ENCODE results near the gene USP48. TPM values are rescaled to one million over a fixed set of nuclear protein-coding genes. Genes with fewer than 3 reads are reported as not detected.

USP48 gene
- total and polyA plus RNA-seq, 2 donors (not counting 1 experiment from before 2014, with no cell fraction given), result 34.1 to 45.6 TPM

DNA sequence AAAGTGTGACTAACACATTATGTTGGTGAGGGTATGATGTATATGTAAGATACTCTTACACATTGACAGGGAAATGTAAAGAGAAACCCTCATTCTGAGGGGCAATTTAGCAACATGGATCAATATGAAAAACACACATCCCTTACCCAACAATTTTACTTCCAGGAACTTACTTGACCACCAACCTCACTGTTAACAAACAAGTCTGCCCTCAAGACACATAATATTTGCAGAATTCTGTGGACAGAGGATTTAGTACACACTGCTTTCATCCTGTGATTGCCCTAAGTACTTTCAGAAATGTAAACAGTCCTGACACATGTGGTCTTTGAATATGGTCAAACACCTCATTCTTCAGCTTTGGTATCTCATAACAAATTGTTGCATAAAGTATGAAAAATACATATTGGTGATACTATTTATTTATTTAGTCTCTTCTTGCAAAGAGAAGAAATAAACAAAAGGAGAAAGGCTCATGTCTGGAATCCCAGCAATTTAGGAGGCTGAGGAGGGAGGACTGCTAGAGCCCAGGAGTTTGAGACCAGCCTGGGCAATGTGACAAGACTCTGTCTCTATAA, 6.9 kb downstream of the USP48 start:
- Histone ChIP-seq H3K27ac (ENCODE audit: insufficient read depth, low read length) (no peak overlapping the region), H3K9ac (ENCODE audit: insufficient read depth, low read length) (no peak overlapping the region), H4K20me1 (ENCODE audit: control insufficient read depth, extremely low read depth, insufficient read depth, low read length) (no peaks in the 10 kb centered on the region), H3K9me3 (ENCODE audit: control insufficient read depth, insufficient read depth, low read depth, low read length) (no peaks in the 10 kb centered on the region), H2AFZ (ENCODE audit: low read length) (no peak overlapping the region), H3K79me2 (ENCODE audit: control insufficient read depth, insufficient read depth, low read length) (peaks cover 75% of the 10 kb centered on the region), H3K27me3 (ENCODE audit: control insufficient read depth, insufficient read depth, low read length) (no peaks in the 10 kb centered on the region), H3K4me3 (replicated peaks in 1 of 4; ENCODE audit: control extremely low read depth in 1 of 4, insufficient read depth in 1 of 4, low read depth in 3 of 4, low read length in 4 of 4) (no peak overlapping the region), H3K36me3 (ENCODE audit: control insufficient read depth, insufficient read depth, low read length) (no peaks in the 10 kb centered on the region), H3K4me1 (ENCODE audit: control insufficient read depth, extremely low read depth, insufficient read depth, low read length) (no peaks in the 10 kb centered on the region), H3K4me2 (ENCODE audit: extremely low read depth, insufficient read depth, low read length) (no peak overlapping the region)
- TF ChIP-seq, protein P1, sequence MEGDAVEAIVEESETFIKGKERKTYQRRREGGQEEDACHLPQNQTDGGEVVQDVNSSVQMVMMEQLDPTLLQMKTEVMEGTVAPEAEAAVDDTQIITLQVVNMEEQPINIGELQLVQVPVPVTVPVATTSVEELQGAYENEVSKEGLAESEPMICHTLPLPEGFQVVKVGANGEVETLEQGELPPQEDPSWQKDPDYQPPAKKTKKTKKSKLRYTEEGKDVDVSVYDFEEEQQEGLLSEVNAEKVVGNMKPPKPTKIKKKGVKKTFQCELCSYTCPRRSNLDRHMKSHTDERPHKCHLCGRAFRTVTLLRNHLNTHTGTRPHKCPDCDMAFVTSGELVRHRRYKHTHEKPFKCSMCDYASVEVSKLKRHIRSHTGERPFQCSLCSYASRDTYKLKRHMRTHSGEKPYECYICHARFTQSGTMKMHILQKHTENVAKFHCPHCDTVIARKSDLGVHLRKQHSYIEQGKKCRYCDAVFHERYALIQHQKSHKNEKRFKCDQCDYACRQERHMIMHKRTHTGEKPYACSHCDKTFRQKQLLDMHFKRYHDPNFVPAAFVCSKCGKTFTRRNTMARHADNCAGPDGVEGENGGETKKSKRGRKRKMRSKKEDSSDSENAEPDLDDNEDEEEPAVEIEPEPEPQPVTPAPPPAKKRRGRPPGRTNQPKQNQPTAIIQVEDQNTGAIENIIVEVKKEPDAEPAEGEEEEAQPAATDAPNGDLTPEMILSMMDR (conservative IDR thresholded peaks at IDR 0.05 in 1 of 2, IDR thresholded peaks at IDR 0.05 in 1 of 2; ENCODE audit: low read depth in 1 of 2, low read length in 2 of 2), result no peak
- TF ChIP-seq EZH2 (IDR thresholded peaks at IDR 0.05; ENCODE audit: low read length, missing control alignments), result no peak
- DNase-seq (ENCODE audit: low read depth in 2 of 2), result peak; percentile 30 to 82

- peaks cover 78% of the 10 kb centered on the region for H3K79me2 ChIP-seq (ENCODE audit: control insufficient read depth, insufficient read depth, low read length)
- H3K27me3 ChIP-seq (ENCODE audit: control insufficient read depth, insufficient read depth, low read length), result no peaks in the 10 kb centered on the region
- H3K4me2 ChIP-seq (ENCODE audit: extremely low read depth, insufficient read depth, low read length), result no peak overlapping the region
- no peak for DNase-seq (ENCODE audit: low read depth in 2 of 2)
- H3K27ac ChIP-seq (ENCODE audit: insufficient read depth, low read length), result no peak overlapping the region
- no peaks in the 10 kb centered on the region for H3K4me1 ChIP-seq (ENCODE audit: control insufficient read depth, extremely low read depth, insufficient read depth, low read length)
- no peaks in the 10 kb centered on the region for H4K20me1 ChIP-seq (ENCODE audit: control insufficient read depth, extremely low read depth, insufficient read depth, low read length)
- no peaks in the 10 kb centered on the region for H3K36me3 ChIP-seq (ENCODE audit: control insufficient read depth, insufficient read depth, low read length)
- H2AFZ ChIP-seq (ENCODE audit: low read length), result no peak overlapping the region
- H3K4me3 ChIP-seq (replicated peaks in 1 of 4; ENCODE audit: control extremely low read depth in 1 of 4, insufficient read depth in 1 of 4, low read depth in 3 of 4, low read length in 4 of 4), result no peak overlapping the region
- H3K9me3 ChIP-seq (ENCODE audit: control insufficient read depth, insufficient read depth, low read depth, low read length), result no peaks in the 10 kb centered on the region
- H3K9ac ChIP-seq (ENCODE audit: insufficient read depth, low read length), result no peak overlapping the region
- TF ChIP-seq EZH2 (IDR thresholded peaks at IDR 0.05; ENCODE audit: low read length, missing control alignments), result no peak
- TF ChIP-seq, protein P1 (conservative IDR thresholded peaks at IDR 0.05 in 1 of 2, IDR thresholded peaks at IDR 0.05 in 1 of 2; ENCODE audit: low read depth in 1 of 2, low read length in 2 of 2), result no peak
Observed at GRCh38 chr1:21775550-21775914, 7.4 kb downstream of the USP48 start.

DNA sequence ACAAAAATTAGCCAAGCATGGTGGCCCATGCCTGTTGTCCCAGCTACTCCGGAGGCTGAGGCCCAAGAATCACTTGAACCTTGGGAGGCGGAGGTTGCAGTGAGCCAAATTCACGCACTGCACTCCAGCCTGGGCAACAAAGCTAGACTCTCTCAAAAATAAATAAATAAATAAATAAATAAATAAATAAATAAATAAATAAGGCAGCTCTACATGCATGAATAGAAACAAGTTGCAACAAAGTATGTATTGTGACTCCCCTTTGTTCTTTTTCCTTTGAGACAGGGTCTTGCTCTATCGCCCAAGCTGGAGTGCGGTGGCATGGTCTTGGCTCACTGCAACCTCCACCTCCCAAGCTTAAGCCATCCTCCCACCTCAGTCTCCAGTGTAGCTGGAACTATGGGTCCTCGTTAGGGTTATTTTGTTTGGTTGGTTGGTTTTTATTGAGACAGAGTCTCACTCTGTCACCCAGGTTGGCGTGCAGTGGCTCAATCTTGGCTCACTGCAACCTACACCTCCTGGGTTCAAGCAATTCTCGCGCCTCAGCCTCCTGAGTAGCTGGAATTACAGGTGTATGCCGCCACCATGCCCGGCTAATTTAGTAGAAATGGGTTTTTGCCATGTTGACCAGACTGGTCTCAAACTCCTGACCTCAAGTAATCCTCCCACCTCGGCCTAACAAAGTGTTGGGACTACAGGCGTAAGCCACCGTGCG, 8.0 kb downstream of the USP48 start:
- H4K20me1 ChIP-seq (ENCODE audit: control insufficient read depth, extremely low read depth, insufficient read depth, low read length), result no peaks in the 10 kb centered on the region
- H3K9ac ChIP-seq (ENCODE audit: insufficient read depth, low read length), result no peak overlapping the region
- no peak for TF ChIP-seq EZH2 (IDR thresholded peaks at IDR 0.05; ENCODE audit: low read length, missing control alignments)
- TF ChIP-seq, protein P1 (conservative IDR thresholded peaks at IDR 0.05 in 1 of 2, IDR thresholded peaks at IDR 0.05 in 1 of 2; ENCODE audit: low read depth in 1 of 2, low read length in 2 of 2), result no peak
- no peaks in the 10 kb centered on the region for H3K36me3 ChIP-seq (ENCODE audit: control insufficient read depth, insufficient read depth, low read length)
- H3K79me2 ChIP-seq (ENCODE audit: control insufficient read depth, insufficient read depth, low read length), result peaks cover 74% of the 10 kb centered on the region
- no peaks in the 10 kb centered on the region for H3K9me3 ChIP-seq (ENCODE audit: control insufficient read depth, insufficient read depth, low read depth, low read length)
- no peak overlapping the region for H3K4me2 ChIP-seq (ENCODE audit: extremely low read depth, insufficient read depth, low read length)
- H2AFZ ChIP-seq (ENCODE audit: low read length), result no peak overlapping the region
- H3K27me3 ChIP-seq (ENCODE audit: control insufficient read depth, insufficient read depth, low read length), result no peaks in the 10 kb centered on the region
- no peaks in the 10 kb centered on the region for H3K4me1 ChIP-seq (ENCODE audit: control insufficient read depth, extremely low read depth, insufficient read depth, low read length)
- no peak overlapping the region for H3K27ac ChIP-seq (ENCODE audit: insufficient read depth, low read length)
- H3K4me3 ChIP-seq (replicated peaks in 1 of 4; ENCODE audit: control extremely low read depth in 1 of 4, insufficient read depth in 1 of 4, low read depth in 3 of 4, low read length in 4 of 4), result no peak overlapping the region
- DNase-seq (ENCODE audit: low read depth in 2 of 2), result no peak
